ENCODE data around the gene GUCY1A1.

GUCY1A1 gene

DNA sequence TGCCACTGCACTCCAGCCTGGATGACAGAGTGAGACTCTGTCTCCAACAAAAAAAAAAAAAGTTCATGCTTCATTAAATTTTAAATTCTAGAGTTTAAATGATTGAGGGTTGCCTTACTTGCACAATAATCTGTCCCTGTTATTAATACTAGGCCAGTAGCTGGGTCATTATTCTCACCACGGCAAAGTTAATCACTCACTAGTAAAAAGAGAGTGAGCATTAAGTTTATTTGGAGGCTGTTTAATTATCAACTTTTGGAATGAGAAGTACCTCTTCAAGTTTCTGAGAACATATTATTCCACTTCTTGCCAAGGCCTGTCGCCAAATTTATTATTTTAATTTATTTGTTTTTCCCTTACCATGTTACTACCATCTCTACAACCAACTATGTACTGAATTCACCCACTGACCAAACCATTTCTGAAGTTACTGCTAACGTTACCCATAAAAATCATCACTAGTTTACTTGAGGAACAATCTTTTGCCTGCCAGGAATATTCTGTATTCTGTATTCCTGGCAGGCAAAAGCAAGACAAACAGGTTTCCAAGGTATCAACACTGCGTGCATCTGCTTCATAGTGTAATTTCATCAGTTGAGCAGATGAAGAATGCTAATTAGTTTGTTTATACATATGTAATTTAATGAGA is 26.5 kb downstream of the GUCY1A1 start:
- no peak for DNase-seq (ENCODE audit: low read depth)

DNA sequence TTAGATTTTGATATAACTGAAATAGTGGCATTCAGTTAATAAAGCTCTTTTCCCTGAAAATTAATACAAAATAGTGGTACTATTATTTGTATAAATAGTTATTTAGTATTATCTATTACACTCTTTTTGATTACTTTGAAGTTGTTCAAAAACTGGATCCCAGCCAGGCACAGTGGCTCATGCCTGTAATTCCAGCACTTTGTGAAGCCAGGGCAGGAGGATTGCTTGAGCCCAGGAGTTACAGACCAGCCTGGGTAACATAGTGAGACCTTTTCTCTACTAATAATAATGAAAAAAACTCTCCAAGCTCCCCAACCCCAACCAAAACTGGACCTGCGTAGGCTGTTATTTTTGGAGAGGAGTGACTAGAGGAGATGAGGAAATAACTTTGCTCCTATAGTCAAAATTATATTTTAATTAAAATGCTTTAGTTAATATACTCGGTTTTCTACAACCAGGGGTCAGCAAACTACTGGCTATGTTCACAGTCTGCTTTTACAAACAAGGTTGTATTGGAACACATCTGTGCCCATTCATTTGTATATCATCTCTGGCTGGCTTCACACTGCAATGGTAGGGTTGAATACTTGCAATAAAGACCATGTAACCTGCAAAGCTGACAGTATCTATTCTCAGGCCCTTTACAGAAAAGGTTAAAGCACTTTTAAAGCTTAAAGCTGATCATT is 27.6 kb downstream of the GUCY1A1 start:
- no peak for DNase-seq (ENCODE audit: low read depth)

DNA sequence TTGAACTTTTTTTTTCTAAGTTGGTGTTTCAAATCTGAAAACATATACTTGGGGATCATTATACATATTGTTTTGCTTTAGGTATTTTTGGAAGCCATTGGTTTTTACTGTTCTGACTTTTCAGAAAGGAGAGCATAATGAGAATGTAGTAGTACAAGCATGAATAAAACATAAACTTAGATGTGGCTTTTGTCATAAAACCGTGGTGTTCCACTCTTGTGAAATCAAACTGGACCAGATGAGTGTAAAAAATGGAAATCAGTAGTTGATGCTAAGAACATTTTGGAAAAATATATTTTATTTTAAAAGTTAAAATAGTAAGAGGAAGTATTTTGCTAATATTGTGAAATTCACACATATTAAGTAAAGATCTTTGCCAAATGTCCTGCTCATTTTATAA is 29.6 kb downstream of the GUCY1A1 start:
- no peak for DNase-seq (ENCODE audit: low read depth)

DNA sequence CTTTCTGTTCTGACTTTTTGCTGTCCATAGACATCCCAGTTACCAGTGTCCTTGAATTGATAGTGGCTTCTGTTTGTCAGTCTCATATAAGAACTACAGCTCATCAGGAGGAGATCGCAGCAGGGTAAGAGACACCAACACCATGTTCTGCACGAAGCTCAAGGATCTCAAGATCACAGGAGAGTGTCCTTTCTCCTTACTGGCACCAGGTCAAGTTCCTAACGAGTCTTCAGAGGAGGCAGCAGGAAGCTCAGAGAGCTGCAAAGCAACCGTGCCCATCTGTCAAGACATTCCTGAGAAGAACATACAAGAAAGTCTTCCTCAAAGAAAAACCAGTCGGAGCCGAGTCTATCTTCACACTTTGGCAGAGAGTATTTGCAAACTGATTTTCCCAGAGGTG is 30.1 kb downstream of the GUCY1A1 start:
- DNase-seq (ENCODE audit: low read depth) = no peak

DNA sequence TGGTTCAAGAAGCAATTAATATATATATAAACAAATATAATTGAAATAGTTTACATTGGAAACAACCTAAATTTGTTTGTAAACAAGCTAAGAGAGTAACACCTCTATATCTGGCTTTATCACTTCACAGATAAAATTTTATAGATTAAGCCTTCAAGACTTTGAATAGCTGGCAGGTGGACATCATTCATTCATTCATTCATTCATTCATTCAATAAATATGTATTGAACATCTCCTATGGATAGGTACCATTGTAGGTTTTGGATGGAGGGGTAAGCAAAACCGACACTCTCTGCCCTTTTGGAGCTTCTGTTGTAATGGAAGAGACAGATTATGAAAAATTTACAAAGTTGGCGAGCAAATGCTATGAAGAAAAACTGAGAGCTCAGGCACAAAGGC is 35.2 kb downstream of the GUCY1A1 start:
- no peak for DNase-seq (ENCODE audit: low read depth)

DNA sequence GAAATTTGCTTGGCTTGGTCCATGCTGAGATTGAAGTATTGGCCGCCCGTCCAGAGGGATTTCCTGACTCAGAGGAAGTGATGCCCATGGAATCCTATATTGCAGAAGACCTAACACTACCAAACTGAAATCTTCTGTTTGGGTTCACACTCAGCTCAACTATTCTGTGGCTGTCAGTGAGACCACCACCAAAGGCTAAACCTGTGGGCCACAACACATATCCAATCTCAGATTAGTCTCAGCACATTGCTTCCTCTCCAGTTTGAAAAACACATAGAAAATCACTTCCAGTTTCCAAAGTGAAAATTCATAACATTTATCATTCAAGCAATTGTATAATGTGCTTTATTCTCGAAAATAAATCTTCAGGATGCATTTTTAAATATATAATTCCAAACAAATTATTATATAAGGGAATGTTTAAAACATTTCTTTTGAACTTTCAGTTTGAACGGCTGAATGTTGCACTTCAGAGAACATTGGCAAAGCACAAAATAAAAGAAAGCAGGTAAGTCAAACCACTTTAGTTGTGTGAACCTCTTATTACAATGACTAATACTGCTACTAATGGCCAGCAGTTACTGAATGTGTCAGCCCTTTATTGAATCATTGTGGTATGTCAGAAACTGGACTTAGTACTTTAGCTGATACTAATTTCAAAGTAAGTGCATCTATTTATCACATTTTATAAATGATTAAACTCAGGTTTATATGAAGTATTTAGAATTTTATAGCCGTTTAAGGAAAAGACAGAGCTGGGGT is 37.0 kb downstream of the GUCY1A1 start:
- peak; percentile 64 for DNase-seq (ENCODE audit: low read depth)

DNA sequence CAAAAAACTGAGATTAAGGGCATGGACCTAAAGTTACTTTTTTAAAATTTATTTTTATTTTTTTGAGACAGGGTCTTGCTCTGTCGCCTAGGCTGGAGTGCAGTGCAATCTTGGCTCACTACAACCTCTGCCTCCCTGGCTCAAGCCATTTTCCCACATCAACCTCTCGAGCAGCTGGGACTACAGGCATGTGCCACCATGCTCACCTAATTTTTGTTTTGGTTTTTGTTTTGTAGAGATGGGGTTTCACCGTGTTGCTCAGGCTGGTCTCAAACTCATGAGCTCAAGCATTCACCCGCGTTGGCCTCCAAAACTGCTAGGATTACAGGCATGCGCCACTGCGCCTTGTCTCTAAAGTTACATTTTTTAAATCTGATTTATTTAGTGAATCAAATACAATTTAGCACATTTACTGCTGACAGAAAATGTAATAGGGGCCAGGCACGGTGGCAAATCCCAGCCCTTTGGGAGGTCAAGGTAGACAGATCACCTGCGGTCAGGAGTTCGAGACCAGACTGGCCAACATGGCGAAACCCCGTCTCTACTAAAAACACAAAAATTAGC is 38.3 kb downstream of the GUCY1A1 start:
- no peak for DNase-seq (ENCODE audit: low read depth)

DNA sequence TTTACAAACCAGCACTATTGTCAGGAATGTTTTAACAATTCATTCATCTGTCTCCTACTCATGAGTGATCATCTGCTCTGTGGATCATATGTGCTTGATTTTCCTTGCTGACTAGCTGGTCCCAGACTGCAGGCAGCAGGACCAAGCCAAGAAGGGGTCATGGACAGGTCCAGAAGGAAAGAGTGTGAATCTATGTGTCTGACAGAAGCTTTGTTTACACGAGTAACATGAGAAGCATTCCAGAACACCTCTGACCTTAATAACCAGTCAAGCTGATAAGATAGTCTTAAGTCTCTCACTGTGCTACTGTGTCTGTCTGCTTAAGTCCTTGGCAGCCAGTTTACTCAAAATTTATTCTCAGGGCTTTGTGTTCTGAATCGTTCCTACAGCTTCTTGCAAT is 39.0 kb downstream of the GUCY1A1 start:
- peak; percentile 100 for DNase-seq (ENCODE audit: low read depth)

DNA sequence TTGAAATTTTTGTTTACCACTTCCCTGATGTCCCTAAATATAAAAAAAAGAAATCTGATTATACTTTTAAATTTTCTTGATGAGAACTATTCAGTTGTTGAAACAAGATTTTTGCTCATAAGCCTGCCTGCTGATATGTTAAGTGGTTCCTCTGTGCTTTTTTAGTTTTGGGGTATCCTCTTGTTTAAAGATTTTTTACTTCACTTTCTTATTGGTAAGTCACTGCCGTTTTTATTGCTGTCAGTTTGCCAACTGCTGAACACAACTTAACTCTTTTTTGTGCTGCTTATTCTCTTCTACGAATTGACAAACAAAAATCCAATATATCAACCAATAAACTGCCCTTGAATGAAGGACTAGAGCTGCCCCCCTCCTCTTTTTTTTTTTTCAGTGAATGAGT is 39.5 kb downstream of the GUCY1A1 start:
- DNase-seq (ENCODE audit: low read depth) = no peak

DNA sequence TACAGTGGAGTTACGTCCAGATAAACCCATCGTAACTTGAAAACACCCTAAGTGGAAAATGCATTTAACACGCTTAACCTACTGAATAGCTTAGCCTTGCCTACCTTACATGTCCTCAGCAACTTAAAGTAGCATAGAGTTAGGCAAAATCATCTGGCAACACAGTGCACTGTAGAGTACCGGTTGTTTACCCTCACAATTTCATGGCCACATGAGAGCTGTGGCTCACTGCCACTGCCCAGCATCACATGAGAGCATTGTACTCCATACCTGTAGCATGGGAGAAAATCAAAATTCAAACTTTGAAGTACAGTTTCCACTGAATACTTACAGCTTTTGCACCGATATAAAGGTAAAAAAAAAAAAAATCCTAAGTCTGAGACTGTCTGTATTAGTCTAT is 40.6 kb downstream of the GUCY1A1 start:
- no peak for DNase-seq (ENCODE audit: low read depth)

DNA sequence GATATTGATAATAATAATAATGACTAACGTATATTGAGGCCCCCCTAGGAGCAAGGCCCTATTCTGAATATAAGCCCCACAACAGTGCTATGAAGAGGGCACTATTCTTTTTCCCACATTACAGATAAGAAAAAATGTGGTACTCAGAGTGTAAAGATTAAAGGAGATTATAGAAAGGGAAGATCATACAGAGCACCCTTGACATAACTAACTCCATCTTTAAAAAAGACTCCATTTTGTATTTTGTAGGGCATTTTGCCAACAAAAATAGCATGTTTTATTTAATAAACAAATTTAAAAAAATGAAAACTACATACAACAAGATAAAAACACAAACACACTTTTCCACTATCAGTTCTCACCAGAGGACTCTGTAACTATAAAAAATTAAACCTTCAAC is 42.1 kb downstream of the GUCY1A1 start:
- DNase-seq (ENCODE audit: low read depth) = no peak

DNA sequence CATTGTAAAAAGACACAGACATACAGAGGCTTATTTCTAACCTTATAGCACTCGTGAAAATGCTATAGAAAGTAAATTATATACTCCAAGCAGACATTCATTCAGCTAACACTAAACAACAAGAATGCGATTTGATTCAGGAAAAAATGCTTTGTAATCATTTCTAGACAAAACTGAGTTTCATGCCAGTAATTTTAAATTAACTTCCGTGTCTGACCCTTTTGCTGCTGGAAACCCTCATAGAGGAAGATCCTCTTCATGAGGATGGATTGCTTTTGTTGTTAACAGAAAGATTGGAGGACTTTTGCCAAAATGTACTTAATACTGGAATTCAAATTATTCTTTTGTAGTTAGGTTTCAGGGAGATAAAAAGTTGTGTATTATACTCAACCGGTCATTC is 43.3 kb downstream of the GUCY1A1 start:
- no peak for DNase-seq (ENCODE audit: low read depth)

DNA sequence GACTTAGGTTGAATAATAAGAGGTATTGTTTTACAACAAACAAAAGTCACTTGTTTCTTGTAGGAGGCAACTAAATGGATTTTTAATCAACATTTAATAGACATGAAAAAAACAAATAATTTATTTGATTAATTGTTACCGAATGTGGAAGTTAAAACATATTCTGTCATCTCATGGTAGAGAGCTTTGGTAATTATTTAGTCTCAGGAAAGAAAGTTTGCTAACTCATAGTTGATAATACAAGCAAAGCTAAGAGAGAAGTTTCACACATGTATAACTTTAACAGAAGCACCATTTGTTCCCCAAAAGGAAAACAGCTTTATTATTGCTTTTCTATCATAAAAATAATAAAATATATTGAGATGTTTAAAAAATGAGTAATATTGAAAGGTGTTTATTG is 44.9 kb downstream of the GUCY1A1 start:
- DNase-seq (ENCODE audit: low read depth) = no peak

DNA sequence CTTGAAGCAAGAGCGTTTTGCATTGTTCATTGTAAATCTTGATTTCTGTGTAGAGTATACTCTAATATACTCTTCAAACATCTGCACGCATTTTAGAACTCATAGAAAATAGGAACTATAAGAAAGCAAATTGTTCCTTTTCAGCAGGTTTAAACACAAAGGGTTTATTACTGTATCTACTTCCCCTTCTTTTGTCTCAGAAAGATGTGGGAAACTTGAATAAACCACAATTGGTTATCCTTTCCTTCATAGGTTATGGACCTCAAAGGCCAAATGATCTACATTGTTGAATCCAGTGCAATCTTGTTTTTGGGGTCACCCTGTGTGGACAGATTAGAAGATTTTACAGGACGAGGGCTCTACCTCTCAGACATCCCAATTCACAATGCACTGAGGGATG is 46.2 kb downstream of the GUCY1A1 start:
- DNase-seq (ENCODE audit: low read depth) = no peak

DNA sequence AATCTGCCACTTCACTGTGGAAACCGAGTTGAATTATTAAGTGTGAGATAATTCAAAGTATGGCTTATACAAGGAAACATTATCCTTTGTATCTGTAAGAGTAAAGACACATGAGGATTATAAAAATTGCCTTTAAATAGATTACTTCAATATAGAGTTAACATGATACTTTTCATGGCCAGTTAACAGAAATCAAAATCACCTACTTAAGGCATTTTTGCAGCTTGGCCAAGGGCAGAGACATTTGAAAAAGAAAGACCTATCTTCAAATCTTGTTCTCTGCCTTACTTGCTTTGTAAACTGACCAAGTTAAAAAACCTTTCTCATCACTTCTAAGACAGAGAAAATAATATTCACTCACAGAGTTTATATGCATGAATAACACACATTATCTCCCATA is 47.3 kb downstream of the GUCY1A1 start:
- no peak for DNase-seq (ENCODE audit: low read depth)

DNA sequence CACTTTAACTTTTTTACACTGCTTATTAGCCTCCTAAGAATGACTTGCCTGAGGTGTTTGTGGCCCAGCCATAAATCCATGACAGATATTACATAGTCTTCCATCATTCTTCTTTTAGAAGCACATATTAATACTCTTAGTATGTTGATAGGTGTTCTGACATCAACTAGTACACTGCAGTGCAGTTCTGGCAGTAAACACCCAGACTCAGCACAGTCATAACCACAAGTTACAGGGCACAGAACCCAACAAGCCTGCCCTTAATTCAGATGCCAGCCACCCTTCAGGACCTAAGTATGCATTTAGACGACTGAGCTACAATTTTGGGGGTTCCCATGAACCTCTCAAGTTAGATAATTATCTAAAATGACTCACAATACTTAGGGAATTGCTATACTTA is 55.7 kb downstream of the GUCY1A1 start:
- DNase-seq (ENCODE audit: low read depth) = peak; percentile 9

DNA sequence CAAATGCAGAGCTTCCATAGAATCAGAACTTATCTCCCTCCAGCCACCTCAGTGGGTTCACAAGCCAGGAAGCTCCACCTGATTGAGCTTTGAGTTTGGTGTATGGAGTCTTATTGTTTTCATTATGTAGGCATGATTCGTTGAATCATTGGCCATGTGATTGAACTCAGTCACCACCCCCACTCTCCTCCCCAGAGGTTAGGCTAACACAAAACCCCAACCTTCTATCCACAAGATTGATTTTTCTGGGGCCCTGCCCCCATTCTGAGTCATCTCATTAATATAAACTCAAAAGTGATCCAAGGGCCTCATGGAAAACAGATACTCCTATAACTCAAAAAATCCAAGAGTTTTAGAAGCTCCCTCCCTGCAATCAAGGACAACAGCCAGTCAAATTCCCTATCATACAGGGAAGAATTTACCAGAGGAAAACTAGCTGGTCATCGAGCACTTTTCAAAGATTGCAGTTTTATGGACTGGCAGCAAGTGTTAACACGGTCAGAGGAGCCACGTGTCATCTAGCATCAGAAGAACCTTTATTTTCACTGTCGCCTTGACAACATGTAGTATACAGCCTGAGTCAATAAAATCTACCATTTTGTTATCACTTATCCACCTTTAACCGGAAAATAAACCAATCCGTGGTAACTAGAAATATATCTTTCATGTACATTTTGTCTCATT is 56.3 kb downstream of the GUCY1A1 start:
- DNase-seq (ENCODE audit: low read depth) = peak; percentile 58

DNA sequence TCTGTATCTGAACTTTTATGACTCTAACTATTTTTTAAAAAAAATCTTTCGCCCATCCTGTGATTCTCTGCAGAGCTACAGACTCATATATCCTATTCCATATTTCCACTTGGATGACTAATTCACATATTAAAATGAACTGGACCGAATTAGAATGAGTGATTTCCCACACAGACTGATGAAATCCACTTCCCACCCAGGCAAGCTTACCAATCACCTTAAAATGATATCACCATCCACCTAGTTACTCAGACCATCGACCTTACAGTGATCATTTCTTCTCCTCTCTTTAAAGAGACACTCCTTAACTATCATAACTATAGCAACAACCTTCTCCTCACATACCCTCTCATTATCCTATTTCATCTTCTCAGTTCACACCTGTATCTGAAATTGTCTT is 58.1 kb downstream of the GUCY1A1 start:
- peak; percentile 42 for DNase-seq (ENCODE audit: low read depth)

DNA sequence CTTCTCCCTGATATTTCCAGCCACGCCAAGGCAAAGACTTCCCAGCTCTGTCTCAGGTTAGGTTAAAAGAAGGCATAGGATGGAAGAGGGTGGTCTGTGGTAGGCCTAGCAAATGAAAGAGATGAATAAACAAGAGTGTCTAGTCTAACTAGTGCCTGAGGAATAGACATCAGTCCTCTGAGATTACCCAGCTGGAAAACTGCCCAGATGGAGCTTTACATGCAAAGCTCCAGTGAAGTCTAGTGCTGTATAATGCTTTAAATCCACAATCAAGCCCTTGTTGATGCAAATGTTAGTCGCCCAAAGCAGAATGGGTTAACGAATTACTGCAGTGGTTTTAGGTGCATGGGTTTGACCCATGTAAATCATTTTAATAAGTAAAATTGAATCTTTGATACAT is 67.4 kb downstream of the GUCY1A1 start:
- DNase-seq (ENCODE audit: low read depth) = peak; percentile 64

DNA sequence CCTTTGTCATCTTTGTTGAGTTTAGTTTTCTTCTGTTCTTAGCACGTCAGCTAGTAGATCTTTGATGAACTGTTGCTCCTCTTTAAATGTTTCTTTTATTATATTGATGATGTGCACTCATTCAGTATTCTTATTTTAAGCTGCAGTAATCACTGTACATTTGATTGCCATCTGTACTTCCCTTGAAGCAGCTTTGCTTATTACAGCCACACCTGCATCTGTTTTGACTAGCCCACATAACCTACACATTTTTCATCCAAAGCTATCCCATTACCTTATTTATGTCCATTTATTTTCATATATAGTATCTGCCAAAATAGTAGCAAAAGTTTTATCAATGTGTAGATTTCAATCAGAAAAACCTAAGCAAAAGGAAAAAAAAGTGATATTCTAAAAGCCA is 68.3 kb downstream of the GUCY1A1 start:
- no peak for DNase-seq (ENCODE audit: low read depth)

DNA sequence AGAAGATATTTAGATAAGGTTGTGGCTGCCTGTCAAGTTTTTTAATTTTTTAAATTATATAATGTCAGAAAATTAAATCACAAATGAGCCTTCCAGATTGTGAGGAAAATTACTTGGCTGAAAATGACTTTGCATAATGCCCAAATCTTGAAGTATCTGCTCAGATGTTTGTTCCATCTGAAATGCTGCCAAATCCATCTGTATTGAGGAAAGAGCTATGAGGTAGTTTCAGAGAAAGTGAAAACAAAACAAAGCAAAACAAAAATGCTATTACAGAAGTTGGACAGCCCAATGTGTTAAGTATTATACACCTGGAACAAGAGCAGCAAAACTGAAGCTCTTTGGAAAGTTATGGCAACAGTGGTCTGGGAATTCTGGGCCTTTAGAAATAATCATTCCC is 68.8 kb downstream of the GUCY1A1 start:
- DNase-seq (ENCODE audit: low read depth) = no peak

DNA sequence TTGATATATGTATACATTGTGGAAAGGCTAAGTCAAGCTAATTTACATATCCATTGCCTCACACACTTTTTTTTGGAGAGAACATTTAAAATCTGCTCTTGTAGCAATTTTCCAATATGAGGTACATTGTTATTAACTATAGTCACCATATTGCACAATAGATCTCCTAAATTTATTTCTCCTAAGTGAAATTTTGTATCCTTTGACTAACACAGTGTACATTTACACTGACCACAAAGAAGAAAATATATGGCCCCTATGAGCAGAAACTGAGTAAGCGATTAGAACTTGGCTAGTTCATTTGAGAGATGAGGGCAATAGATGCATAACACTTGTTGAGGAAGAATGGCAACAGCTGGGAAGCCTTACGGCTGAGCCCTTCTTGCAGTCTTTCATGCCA is 71.9 kb downstream of the GUCY1A1 start:
- DNase-seq (ENCODE audit: low read depth) = peak; percentile 94

DNA sequence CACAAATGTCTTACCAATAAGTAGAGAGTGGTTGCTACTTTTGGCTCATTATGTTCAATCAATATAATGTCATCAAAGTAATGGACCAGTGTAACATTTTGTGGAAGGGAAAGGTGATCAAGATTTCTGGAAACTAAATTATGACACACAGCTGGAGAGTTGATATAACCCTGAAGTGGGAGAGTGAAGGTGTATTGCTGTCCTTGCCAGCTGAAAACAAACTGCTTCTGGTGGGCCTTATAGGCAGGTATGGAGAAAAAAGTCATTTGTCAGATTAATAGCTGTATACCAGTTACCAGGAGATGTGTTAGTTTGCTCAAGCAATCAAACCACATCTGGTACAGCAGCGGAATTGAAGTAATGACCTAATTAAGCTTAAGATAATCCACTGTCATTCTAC is 74.9 kb downstream of the GUCY1A1 start:
- DNase-seq (ENCODE audit: low read depth) = no peak
